Ascending aorta (tissue), 2 donors: ENCODE results near the gene SEC31A. TPM values are rescaled to one million over a fixed set of nuclear protein-coding genes. Genes with fewer than 3 reads are reported as not detected.

Experiments
- DNase-seq, 2 donors: peaks; one replicate each; pipeline ENCODE4 v3.0.0-alpha.2; 2019; ENCODE audit warnings: low spot score in 2 of 2
- H3K27ac ChIP-seq, 2 donors: fragments of 200-600 bp; sonication (generic); one replicate each; pipeline ENCODE4 v1.5.1; 2016 to 2017; ENCODE audit warnings: mild to moderate bottlenecking in 1 of 2
- H3K27me3 ChIP-seq: fragments of 200-600 bp; sonication (generic); one replicate; pipeline ENCODE4 v1.5.1; 2017
- H3K36me3 ChIP-seq, 2 donors: fragments of 200-600 bp; sonication (generic); one replicate each; pipeline ENCODE4 v1.5.1; 2016
- H3K4me1 ChIP-seq, 2 donors: fragments of 200-600 bp; sonication (generic); one replicate each; pipeline ENCODE4 v1.5.1; 2016 to 2017; ENCODE audit warnings: mild to moderate bottlenecking in 1 of 2
- H3K4me3 ChIP-seq, 2 donors: fragments of 200-600 bp; sonication (generic); one replicate each; pipeline ENCODE4 v1.5.1; 2016 to 2017; ENCODE audit warnings: mild to moderate bottlenecking in 1 of 2
- H3K9me3 ChIP-seq, 2 donors: fragments of 200-600 bp; sonication (generic); one replicate each; pipeline ENCODE4 v1.5.1; 2016
- CTCF ChIP-seq, 3 experiments: fragments of 200-600 bp in 2 of 3; fragments of 450-650 bp in 1 of 3; sonication (generic) in 2 of 3; IDR thresholded peaks; one replicate each; pipeline ENCODE4 v1.5.1; 2016 to 2019; ENCODE audit warnings: antibody characterized with exemption in 3 of 3, mild to moderate bottlenecking in 1 of 3, moderate library complexity in 1 of 3
- intact Hi-C: fragments of 100-400 bp; cut with DNase I; formaldehyde crosslinking; loops from one replicate; pipeline ENCODE4 v1.15.1; 2023
- total RNA-seq: library from RNA; depleted of rRNA; stranded (reverse); fragments of >200 nt; gene quantifications from one replicate; pipeline ENCODE4 v1.1.0, GENCODE V29; 2016

Gene SEC31A
- total RNA-seq, 1 donor from 2014 or later: 100 TPM

GRCh38 chr4:82774711-82775171, 116.2 kb downstream of the SEC31A start:
- H3K27ac ChIP-seq: no peak overlapping the region
- H3K4me3 ChIP-seq: no peak overlapping the region
- no peak for TF ChIP-seq CTCF (IDR thresholded peaks at IDR 0.05)
- no peaks in the 10 kb centered on the region for H3K36me3 ChIP-seq
- no peaks in the 10 kb centered on the region for H3K9me3 ChIP-seq
- no peaks in the 10 kb centered on the region for H3K27me3 ChIP-seq
- H3K4me1 ChIP-seq: no peaks in the 10 kb centered on the region
- no peak for DNase-seq
- intact Hi-C loops: no loop called here

DNA sequence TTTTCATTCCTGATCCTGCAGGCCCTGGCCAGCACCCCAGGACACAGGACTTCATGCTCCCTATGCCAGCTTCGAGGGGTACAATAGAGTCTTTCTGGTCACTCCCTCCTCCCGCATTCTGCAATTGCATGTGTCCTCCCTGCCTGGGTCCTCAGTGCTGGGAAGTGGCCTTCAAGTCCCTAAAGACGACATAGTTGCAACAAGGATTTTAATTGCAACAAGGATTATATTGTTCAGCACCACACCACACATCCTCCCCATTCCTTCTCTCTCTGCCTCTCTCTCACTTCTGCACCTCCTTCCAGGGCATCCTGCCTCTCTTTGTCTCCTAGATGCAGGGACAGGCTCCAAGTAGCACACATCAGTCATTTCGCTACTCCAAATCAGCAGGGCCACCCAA, 117.9 kb downstream of the SEC31A start:
- no peak for TF ChIP-seq CTCF (IDR thresholded peaks at IDR 0.05)
- intact Hi-C loops: no loop called here
- Histone ChIP-seq H3K27me3 (no peaks in the 10 kb centered on the region), H3K36me3 (no peaks in the 10 kb centered on the region), H3K4me1 (no peaks in the 10 kb centered on the region), H3K27ac (no peak overlapping the region), H3K9me3 (no peaks in the 10 kb centered on the region), H3K4me3 (no peak overlapping the region)
- DNase-seq: no peak

DNA sequence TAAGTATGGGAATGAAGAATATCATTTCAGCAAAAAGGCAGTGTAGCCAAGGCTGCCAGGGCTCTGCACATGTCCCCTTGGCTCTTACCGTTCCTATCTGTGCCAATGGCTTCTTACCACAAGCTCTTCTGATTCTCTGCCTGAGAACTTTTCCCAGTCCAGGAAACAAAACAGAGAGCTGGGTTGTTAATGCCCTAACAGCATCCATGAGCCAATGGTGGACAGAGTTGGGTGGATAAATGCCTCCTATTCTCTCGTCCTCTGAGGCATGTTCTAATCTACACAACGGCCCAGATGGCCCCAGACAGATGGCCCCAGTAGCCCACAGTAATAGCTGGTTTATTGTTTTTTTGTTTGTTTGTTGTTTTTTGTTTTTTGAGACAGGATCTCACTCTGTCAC, 120.3 kb downstream of the SEC31A start:
- no peak for TF ChIP-seq CTCF (IDR thresholded peaks at IDR 0.05)
- no peak overlapping the region for H3K27ac ChIP-seq
- no peaks in the 10 kb centered on the region for H3K4me1 ChIP-seq
- intact Hi-C loops: no loop called here
- no peaks in the 10 kb centered on the region for H3K36me3 ChIP-seq
- H3K27me3 ChIP-seq: no peaks in the 10 kb centered on the region
- no peak overlapping the region for H3K4me3 ChIP-seq
- peaks cover 0 to 8% of the 10 kb centered on the region in 2 donors for H3K9me3 ChIP-seq
- no peak for DNase-seq

Other genes starting within 250 kb of the SEC31A start
- 28.0 TPM for gene SCD5, start 92.4 kb downstream of the SEC31A start, total RNA-seq
- gene THAP9, start 9.6 kb upstream of the SEC31A start, total RNA-seq: 0.32 TPM
- 6.2 TPM for gene LIN54, start 119.7 kb upstream of the SEC31A start, total RNA-seq
- 83.5 TPM for gene COPS4, start 144.0 kb upstream of the SEC31A start, total RNA-seq
- gene PLAC8, start 223.6 kb upstream of the SEC31A start, total RNA-seq: 1.1 TPM